NOMO-1 (cell line): ENCODE measurements around the gene LINC00305.

Source experiments
- DNase-seq, 2 experiments: peaks; one replicate each; lab custom pipeline; 2025; ENCODE audit not compliant: unreplicated experiment in 2 of 2; lab: John Stamatoyannopoulos, UW

LINC00305 gene

DNA sequence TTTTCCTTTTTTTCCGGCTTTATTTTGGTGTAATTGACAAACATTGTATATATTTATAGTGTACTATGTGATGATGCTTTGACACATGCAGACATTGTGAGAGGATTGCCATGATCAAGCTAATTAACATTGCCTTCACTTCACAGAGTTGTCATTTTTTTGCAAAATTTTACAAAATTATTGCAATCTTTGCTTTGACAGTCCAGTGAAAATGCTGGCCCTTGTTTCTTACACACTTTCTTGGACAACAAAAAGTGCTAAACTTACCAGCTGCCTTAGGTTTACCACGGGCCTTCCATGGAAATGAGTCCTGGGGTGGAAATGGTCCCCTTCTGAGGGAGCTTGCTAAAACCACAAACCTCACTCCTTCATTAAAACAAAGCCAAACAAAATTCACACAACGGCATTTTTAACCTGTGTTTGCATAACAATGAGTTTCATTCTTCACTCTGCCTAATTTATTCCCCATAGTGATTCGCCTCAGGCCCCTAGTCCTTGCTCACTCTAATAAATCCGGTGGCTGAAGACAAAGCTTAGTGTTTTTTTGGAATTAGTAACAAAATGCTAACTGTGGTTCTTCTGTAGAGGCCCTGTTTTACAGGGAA, 32.2 kb downstream of the LINC00305 start:
- DNase-seq: no peak

DNA sequence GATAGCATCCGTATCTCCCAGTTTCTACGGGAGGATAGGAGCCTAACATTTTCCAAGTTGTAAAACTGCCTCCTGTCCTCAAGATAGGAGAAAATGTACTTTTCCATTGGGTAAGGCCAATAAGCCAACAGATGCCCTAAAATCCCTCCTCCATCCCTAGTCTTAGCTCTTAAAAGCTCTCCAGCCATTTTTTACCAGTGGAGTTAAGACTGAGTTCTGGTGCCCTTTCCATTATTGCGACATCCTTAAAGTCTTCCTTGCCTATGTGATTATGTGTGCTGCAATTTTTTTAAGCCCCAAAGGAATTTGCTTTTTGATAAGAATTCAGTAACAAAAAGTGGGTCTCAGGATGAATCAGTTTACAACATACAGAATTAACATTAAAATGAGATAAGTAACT, 33.0 kb downstream of the LINC00305 start:
- DNase-seq: no peak

DNA sequence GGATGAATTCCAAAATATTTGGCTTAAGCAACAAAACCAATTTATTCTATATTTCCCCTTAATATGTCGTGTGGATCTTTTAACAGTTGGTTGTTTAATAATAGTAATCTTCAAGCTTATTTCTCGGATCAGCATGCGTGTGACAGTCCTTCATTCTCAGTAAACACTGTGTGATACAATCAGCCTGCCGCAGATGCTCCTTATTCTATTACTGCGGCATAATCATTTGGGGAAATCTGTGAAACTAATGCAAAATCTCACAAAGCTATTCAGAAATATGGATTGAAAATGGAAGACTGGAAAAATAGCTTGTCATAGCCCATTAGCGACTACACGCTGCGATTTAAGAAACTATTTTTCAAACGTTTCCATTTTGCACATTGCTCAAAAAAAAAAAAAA, 36.9 kb downstream of the LINC00305 start:
- DNase-seq: no peak

DNA sequence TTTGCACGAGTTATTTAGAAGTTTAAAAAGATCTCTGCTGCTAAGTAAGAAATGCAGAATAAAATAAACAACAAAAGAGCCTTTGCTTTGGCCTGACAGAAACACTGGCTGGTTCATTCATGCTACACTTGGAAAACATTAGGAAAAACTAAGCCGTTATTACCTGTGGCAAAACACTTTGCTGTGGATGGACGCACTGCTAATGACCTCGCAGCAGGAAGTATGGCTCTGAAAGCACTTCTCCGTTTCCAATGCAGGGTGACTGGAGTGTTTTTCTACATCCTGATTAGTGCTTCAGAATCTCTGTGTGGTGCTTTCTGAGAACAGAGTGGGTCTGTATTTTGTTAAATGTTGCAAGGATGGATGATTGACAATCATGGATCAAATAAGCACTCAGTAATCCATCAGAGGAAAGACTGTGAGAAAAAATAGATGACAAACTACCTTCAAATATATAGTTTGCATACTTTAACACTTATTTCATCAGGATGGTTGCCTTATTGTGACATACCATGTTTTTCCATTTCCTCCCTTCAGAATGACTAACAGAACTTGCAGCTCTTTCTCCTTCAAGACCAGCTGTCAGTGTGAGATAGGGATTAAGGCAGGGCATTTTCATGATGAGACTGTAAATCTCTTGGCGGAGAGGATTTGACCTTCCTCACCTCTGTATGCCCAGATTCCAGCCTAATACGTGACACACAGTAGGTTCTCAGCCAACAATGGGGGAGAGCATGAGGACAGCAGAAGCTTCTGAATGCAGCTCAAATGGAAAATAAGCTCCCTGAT, 38.0 kb downstream of the LINC00305 start:
- no peak for DNase-seq

DNA sequence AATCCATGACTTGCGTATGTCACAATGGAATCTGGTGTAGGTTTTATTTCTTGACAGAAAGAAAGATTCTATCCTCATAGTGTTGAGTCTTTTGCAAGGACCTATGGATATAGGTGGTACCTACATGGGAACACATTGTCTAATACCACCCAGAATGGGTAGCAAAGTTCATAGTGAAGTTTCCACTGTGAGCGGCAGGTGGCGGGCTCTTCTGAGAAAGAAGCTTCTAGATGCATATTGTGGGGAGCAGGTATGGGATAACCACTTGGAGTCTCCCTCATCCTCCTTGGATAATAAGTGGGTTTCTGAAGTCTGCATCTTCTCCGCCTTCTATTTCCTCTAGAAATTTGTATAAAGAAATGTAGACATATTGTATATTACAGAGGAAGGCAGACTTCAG, 44.9 kb downstream of the LINC00305 start:
- DNase-seq: no peak

DNA sequence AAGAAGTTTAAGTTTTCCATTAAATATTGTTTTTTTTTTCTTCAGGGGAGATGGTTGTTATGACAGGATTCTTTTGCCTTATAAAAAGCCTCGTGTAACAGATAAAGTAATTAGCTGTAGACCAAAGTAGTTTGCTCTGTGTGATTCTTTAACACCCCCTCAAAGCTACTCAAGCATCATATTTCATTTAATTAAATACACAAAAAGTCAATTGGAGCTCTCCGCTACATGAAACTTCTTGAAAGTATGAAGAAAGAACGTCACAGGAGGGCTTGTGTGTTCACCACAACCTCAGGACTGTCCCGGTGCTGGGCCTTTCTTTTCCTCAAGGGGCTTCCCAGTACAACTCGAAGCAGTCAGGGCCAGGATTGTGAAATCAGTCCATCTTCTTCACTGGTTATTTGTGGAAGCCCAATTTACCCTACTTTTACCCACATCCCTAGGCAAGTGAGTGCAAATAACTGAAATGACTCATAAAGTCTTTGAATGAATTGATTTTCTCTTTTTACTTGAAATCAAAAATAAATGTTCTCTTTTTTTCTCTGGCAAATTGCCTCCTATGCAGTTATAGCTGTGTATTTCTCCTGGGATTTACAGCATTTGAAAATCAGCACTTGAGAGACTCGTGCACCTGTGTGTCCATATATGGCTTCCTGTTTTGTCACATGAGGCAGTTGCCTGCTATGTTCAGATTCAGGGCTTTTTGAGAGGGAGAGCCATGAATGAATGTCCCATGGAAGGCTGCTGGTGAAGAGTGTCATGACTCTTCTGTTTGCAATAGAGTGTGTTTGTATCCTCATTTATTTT, 48.6 kb downstream of the LINC00305 start:
- DNase-seq: no peak

DNA sequence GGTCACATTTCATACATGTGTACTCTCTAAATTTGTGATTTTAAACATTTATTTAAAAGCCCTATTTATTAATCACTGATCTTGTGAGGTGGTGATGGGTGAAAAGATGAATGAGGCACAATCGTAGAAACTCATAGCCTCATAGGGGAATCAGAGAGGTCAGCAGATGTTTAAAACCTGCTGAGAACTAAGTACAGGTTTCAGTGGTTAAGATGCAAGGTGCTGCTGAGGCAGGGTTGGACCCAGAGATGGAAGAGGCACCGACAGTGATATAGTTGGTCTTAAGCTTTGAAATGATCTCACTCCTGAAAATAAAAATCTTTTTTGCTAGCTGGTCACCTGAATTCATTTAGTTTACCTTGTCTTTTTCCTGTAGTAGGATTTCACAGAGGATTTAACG, 49.6 kb downstream of the LINC00305 start:
- no peak for DNase-seq

DNA sequence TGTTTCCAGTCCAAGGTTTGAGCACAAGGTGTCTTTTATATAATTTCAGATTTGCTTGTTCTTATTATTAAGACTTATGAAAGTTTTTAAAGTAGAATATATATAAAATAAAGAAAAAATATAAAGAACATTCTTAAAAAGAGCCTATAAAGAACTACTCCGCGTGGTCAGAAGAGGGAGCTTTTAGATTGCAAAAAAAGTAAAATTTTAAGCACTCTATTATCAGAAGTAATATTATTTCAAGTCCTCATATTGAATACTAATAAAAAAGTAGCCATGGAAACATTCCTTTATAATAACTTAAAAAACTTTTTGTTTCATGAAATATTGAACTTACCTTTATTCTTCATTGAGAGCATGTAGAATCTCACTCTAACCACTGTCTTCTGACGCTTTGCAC, 51.4 kb downstream of the LINC00305 start:
- no peak for DNase-seq

DNA sequence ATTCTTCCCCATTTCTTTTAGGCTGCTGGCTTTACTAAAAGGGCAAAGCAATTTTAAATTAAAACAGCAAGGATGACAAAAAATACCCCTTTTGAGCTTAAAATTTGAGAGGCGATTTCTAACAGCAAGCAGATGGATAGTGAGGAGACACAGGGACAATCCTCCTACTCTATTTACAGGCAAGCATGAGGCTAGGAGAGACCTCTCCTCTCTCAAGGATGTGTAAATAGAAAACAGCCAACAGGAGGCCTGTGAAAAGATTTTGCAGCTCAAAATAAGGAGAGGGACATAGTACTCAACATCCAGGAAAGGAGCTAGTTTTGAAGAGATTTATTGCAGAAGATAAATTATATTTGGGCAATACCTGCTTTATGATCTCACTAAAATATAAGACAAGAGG, 53.8 kb downstream of the LINC00305 start:
- no peak for DNase-seq

DNA sequence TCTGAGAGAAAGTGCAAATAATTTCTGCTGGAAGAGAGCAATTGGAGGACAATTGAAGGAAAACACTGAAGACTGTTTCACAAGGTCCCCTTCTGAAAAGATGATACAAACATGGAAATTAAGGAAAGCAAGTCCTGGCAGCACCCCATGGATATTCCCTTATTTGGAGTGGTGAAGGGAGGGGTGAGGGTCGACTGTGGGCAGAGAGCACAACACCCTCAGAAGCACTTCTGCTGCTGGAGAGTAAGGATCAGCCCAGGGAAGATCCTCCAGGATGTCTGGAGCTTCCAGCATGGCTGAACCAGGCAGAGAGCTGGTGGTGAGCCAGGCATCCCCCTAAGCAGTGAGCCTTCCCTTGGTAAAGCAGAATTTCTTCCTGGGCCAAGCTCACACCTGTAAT, 54.7 kb downstream of the LINC00305 start:
- DNase-seq: no peak

DNA sequence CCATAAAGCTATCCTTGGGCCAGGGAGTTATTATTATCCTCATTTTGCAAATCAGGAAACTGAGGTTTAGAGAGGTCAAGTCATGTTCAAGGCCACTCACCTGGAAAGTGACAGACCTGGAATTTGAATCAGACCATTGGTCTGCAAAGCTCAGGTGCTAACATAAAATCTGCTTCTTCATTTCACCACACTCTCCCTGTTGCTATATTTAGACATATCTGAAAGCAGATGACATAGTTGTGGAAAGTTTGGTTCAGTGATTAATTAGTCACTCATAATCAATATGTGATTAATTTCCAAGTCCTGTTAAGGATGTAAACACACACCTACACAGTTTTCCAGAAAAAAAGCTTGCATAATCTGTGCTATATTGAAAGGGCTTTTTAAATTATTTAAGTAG, 57.4 kb downstream of the LINC00305 start:
- DNase-seq: no peak

DNA sequence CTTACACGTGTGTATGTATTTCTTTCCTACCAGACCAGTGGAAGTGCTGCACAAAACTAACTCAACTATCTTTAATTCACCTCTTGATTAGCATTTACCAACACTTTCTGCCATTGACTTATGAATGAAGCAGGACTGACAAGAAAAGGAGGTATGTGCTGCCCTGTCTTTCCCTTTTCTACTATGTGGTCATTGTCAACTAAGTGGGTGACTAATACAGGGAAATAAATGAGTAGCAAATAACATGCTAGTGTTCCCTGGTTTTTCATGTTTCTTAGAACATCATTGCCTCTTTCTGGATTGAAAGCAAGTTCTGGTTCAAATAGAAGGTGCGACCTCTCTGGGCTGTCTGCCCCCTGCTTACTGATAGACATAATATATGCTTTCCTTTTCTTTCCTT, 58.0 kb downstream of the LINC00305 start:
- no peak for DNase-seq

DNA sequence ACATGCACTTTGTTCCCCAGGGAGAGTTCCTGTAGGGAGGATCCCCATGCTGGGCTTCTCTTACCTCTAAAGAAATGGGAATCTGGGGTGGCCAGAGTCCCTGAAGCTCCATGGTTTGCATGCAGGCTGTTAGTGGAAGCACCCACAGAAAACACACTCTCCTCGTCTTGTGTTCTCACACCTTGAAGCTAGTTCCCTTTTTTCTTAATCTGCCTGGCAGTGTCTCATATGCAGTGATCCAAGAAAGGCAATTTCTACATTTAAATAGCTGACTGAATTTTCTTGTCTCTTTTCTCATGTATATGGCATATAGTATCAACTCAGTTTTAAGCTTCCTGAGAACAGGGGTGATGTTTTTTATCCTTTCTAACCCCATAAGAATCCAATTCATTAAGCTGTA, 65.0 kb downstream of the LINC00305 start:
- no peak for DNase-seq

DNA sequence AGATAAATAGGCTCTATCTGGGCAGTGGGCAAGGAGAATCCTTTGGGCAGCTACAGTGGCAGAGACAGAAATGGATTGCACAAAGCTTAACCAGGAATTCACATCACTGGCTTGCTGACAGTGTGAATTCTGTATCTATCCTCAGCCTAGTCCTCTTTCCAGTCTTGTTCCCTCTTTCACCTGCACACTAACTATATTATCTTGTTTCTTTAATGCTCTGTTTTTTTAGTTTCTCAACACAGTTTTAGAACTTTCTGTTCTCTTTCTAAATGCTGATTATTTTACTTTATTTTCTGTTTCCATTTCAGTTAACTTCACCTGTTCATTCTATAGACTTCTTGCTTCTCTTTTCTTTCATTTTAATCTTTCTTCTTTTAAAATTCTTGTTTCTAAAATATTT, 66.4 kb downstream of the LINC00305 start:
- no peak for DNase-seq

DNA sequence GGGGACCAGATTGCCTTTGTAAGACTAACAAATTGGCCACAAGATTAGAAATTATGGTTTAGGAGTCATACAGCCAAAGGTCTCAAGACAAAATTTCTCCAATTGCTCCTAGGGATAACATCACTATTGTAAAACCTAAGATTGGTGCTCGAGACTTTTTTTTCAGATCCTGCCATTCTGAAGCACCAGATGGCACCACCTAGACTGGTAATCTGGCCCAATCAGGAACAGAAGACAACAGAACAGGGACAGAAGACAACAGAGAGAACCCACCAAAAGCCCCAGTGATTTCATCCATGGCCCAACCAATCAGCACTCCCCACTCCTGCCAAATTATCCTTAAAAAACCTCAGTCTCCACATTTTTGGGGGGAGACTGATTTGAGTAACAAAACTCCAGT, 66.8 kb downstream of the LINC00305 start:
- DNase-seq: no peak

DNA sequence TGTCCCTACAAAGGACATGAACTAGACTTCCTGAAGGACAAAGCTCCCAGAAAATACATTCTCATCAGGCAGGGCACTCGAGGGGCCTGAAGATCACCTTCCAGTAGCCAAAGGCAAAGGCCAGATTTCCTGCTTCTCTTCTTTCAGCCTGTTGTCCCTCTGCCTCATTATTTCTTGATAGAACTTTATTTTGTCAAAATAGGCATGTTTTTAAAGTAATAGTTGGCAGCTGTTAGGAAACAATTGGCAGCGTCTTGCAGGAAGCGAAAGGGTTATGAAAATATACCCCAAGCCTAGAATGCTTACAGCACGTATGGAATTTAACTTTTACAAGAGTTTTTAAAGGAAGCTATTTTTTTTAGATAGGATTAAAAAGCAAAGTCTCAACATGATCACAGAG, 74.9 kb downstream of the LINC00305 start:
- no peak for DNase-seq

DNA sequence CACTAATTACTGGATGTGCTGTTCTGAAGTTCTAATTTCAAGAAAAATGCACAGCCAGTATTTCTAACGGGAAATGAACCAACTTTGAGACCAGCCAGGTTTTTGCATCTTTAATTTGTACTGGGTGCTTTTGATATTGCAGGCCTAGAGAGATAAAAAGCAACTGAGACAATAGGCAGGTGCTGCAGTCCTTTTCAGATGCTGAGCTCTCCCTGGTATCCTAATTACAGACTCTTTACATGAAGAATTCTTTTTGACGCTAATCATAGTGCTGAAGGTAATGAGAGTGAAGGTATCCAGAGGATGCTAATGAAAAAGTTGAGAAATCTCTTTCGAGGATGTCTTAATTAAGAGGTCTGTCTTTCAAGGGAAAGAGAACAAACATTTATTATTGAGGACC, 93.9 kb downstream of the LINC00305 start:
- no peak for DNase-seq

DNA sequence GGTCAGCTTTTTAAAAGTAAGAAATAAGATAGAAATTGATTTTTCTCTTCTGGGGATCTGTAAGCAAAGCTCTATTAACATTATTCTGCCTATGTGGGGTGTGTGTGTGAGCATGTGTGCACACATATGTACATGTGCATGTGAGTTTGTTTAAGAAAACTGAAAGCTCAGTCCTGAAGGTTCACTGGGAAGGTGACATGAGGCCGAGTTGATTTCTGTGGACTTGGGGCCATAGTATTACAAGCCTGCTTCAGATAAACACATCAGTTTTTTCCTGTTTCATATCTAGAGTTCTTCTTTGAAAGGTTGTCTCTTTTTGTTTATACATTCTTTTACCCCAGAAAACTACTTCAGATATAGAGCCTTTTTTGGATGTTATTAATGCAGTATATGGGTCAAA, 95.6 kb downstream of the LINC00305 start:
- DNase-seq: no peak

DNA sequence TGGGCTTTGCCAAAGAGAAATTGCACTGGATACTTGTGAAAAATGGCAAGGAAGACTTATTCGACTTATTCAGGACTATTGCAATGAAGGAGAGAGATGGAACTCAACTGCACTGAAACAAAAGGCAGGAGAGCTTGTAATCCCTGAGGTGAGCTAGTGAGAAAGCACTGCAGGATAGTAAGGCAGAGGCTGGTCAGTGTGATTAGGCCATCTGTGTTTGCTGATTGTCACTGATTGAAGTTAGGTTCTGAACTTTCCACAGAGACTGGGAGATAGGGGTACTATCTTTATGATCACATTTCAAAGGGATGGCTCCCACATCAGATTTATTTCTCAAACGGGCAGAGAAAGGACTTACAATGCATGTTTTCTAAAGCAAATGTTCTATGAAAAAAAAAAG, 96.1 kb downstream of the LINC00305 start:
- DNase-seq: no peak

DNA sequence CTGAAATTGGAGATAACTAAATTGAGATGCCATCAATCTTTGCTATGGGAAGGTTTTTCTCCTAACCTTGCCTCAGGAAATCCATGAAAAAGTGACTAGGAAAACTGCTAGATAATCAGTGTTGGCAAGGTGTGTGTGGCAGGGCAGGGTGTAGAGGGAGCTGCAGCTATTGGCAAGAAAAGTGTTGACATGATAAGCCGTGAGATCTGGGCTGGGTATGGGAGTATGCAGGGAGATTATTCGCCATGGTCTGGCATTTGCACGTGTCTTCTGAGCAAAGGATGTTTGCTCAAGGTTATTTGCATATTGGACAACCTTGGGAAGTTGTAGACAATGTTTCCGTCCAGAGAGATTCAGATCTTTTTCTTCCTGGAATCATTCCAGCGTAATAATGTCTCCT, 104.3 kb downstream of the LINC00305 start:
- no peak for DNase-seq

DNA sequence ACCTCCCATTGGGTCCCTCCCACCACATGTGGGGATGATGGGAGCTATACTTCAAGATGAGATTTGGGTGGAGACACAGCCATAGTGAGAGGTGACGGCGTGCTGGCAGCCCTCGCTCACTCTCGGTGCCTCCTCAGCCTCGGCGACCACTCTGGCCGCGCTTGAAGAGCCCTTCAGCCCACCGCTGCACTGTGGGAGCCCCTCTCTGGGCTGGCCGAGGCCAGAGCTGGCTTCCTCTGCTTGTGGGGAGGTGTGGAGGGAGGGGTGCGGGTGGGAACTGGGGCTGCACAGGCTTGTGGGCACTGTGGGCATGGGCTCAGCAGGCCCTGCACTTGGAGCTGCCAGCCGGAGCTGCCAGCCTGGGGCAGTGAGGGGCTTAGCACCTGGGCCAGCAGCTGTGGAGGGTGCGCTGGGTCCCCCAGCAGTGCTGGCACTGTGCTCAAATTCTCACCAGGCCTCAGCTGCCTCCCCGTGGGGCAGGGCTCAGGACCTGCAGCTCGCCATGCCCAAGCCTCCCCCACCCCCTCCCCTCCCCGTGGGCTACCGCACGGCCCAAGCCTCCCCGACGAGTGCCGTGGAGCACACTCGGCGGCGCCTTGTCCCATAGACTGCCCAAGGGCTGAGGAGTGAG, 106.0 kb downstream of the LINC00305 start:
- no peak for DNase-seq
